NK-92 treated with Interleukin-12 subunit alpha and Interleukin-12 subunit beta, amount 100 ng/mL, for 24 hours (cell line): ENCODE measurements around the gene AKAP6.

Experiments
- DNase-seq: peaks from one replicate; lab custom pipeline; 2025; lab: John Stamatoyannopoulos, UW

Gene AKAP6

DNA sequence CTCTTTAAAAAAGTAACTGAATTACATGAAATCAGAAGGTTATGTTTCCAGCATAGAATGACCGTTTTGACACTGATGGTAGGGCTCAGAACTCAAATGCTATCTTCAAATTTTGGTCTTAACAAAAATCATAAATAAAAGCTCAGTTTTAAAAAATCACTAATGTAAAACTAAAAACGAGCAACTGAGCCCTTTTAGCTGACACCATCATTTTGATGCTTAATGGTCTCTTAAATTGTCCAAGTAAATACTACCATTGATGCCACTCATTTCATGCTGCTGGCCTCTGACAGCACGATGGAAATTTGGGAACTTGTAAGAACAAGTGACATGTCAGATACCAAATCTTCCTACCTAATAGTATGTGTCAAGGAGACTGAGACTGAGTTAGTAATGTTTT lies 205.0 kb downstream of the AKAP6 start:
- DNase-seq, result no peak

DNA sequence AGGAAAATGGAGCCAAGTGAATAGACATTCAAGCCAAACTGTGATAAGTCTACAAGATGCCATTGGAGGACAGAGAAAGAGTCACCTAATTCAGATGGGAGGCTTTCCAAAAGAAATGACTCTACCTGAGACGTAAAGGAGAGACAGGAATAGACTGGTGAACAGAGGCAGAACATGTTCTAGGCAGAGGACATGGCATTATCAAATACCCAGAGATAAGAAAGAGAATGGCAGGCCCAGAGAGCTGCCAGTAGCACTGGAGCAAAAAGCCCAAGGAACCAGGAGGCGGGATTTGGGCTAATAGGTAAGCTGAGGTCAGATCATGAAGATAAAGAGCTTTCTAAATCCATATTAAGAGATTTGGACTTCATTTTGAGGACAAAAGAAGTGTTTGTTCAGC lies 207.1 kb downstream of the AKAP6 start:
- DNase-seq, result no peak

DNA sequence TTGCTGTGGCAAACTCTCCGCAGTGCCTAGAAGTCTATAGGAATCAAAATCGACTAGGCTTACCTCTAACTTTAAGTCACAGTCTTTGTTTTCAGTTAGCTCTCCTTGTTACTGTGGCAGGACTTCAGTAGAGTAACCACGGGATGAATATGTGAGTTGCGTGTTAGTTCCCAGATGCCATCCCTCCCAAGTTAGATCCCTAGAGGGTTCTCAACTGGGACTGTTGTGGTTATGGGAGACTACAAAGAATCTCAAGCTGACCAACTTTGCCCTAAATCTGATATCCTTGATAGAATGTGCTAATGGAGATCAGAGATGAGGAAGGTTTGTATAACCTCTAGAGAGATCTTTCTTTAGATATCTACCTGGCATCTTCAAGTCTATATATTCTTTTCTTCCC lies 208.1 kb downstream of the AKAP6 start:
- no peak for DNase-seq

DNA sequence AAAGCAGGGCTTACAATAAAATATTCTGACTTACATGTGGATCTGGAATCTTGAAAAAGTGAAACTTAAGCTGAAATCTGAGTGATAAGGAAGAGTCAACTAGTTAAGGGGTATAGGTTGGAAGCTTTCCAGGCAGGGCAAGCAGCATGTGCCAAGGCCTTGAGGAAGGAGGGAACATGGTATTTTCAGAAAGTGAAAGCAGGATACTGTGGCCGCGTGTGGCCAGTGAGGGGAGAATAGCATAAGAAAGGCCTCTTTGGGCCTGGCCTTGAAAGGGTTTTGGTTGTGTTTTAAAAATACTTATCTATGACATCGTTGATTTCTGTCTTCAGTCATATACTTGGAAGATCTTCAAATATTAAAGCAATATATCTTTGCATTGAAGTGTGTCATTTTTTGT lies 213.4 kb downstream of the AKAP6 start:
- DNase-seq, result no peak

DNA sequence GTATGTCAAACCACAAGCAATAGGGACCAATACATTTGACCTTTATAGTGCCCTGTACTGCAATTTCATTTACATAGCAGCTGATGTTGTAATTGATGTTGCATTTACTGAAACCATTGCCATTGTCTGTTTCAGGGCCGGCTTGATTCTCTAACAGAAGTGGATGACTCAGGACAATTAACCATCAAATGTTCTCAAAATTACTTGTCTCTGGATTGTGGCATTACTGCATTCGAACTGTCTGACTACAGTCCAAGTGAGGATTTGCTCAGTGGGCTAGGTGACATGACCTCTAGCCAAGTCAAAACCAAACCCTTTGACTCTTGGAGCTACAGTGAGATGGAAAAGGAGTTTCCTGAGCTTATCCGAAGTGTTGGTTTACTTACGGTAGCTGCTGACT lies 216.0 kb downstream of the AKAP6 start:
- DNase-seq, result no peak

DNA sequence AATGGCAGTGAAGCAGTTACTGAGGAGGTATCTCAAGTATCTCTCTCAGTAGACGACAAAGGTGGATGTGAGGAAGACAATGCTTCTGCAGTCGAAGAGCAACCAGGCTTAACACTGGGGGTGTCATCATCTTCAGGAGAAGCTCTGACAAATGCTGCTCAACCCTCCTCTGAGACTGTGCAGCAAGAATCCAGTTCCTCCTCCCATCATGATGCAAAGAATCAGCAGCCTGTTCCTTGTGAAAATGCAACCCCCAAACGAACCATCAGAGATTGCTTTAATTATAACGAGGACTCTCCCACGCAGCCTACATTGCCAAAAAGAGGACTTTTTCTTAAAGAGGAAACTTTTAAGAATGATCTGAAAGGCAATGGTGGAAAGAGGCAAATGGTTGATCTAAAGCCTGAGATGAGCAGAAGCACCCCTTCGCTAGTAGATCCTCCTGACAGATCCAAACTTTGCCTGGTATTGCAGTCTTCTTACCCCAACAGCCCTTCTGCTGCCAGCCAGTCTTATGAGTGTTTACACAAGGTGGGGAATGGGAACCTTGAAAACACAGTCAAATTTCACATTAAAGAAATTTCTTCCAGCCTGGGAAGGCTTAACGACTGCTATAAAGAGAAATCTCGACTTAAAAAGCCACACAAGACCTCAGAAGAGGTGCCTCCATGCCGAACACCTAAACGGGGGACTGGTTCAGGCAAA lies 216.6 kb downstream of the AKAP6 start:
- no peak for DNase-seq

DNA sequence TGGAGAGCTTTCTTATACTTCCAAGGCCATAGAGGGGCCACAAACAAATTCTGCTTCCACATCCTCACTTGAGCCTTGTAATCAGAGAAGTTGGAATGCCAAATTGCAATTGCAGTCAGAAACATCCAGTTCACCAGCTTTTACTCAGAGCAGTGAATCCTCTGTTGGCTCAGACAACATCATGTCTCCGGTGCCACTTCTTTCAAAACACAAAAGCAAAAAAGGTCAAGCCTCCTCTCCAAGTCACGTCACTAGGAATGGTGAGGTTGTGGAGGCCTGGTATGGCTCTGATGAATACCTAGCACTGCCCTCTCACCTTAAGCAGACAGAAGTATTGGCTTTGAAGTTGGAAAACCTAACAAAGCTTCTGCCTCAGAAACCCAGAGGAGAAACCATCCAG lies 217.1 kb downstream of the AKAP6 start:
- no peak for DNase-seq

DNA sequence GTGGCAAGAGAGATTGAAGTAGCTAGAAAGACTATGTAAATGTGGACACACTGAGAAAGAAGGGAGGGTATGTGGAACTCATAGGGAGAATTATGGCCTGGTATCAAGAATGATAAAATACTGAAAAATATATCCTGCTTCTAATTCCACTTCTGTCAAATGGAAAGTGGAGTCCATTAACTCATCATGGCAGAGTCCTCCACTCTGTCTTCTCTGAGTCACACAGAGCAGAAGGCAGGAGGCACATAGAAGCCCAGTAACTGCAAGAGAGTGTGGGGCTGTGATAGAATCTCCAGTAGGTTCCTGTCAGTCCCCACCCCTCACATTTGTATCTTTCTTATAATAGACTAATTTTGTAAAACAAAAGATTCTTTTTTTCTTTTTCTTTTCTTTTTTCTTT lies 223.7 kb downstream of the AKAP6 start:
- no peak for DNase-seq

DNA sequence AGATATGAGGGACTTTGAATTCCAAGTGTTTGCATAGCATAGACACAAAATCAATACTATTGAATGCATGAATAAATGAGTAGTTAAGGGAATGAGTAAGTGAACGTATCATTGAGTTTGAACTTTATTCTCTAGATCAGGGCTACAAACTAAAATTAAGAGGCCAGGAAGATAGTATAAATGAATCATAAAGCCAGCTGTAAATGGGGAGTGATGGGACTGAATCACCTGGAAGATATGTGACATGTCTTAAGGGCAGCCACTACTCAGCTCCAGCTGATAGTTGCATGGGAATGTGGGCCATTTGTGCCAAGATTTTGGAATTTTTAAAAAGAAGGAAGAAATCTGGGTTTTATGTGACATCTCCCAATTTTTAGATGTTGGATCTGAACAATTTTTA lies 229.9 kb downstream of the AKAP6 start:
- no peak for DNase-seq

DNA sequence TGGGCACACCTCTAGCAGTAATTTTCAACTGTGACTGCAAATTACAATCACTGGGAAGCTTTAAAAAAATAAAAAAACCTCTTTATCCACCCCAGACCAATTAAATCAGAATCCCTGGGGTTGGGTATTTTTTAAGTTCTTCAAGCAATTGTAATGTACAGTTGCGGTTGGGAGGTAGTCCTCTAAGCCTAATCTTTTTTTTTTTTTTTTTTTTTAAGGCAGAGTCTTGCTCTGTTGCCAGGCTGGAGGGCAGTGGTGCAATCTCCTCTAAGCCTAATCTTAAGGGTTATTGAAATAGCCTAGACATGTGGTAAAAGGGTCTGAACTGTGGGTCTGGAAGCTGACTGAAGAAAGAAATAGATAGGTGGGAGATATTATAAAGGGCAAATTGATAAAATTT lies 230.5 kb downstream of the AKAP6 start:
- DNase-seq, result no peak

DNA sequence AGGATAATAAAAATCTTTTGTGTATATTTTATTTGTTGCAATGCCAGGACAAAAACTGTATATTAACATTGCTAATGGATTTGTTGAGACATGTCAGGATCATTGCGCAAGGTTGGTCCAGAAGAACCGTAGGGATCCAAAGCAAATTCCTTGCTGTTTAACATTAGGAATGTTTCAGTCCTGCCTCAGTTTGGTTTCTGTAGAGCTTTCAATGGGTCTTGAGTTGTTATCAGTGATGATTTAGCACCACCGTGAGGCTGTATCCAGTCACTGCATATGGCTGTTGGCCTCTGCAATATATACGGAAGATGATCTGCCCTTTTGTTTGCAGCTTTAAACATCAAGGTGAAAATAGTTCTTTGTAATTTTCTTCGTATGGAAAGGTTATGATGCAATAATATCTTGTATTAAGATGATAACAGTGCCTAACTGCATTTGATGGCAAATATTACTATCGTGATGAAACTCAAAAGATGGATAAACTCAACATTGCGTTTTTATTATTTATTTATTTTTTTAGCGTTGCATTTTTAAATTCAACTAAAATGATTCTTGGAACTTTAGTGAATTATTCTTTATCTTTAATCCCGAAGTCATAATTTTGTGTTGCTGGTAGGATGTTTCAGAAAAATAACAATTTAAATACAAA lies 231.2 kb downstream of the AKAP6 start:
- no peak for DNase-seq

DNA sequence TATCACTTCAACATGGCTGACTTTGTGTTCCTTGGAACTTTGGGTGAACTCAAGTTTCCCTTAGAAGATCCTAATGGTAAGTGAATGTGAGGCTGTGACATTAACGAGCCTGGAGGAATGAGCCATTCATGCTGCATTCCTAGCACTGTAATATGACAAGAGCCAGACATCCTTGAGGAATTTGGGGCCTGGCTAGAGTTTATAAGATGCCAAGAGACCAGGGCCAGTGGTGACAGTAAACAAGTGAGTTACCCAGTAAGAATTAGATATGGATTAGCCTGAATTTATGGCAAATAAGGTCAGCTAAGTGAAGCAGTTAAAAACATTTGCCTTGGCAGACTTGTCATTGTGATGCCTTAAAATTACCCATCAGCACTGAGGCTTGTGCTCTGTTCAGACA lies 232.4 kb downstream of the AKAP6 start:
- DNase-seq, result no peak

DNA sequence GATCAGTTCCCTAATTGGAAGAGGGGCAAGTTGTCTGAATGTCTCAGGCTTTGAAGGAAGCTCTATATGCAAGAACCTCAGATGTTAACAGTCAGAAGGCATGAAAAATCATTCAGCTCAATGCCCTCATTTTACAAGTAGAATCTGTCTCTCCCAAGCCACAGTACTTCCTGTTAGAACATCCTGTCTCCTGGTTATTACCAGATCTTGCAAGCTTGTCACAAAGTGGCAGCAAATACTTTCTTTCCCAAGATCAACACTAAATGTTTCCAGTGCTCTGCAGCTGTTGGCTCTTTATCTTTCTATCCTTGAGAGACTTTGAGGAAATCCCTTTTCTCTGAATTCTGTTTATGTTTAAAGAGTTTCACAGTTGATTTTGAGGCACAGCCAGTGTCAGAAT lies 235.5 kb downstream of the AKAP6 start:
- DNase-seq, result no peak

DNA sequence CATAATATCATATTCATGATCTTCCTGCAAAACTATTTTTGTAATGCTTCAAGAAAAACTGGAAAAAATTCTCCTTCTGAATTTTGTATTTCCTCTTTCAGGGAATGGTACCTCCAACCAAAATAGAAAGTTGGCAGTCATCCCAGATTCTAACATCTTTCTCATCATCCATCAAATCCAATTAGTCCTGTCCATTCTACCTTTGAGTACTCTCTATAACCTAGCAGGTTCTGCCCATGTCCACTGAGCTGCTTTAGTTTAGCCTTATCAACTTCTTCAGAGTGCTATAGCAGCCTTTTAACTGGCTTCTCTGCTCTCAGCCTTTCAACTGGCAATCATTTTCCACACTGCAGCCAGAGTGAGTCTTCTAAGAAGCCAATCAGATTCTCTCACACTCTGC lies 236.2 kb downstream of the AKAP6 start:
- DNase-seq, result no peak

DNA sequence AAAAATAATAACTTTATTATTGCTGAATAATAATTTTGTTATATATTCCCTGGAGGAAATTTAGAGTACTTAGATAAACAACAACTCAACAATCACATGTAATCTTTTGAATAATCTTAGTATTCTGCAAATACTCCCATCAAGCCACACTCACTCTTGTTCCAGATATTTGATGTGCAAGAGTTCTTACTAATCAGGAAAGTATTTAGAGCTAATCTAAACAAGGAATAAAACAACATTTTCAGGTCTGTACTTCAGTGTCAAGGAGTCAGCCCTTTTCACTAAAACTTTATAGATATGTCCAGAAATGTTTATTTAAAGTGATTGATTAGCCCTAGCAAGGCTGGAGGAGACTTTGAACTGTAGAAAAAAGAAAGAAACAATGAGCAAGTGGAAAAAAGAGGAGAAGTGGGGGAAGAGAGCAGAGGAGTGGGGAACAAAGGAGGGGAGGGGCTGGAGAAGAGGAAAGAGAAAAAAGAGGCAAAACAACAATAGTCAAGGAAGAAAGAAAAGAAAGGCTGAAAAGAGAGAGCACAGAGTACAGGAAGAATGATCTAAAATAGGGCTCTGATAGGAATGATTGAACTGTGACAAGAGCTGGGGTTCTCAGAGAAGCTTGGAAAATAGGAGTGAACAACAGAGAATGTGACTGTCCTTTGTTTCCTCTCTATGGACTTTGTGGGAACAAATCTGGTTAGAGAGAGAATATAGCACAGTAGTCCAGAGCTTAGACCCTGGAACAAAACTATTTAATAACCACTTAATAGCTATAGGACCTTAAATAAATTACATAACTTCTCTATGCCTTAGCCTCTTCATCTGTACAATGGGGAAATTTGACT lies 238.7 kb downstream of the AKAP6 start:
- DNase-seq, result no peak

DNA sequence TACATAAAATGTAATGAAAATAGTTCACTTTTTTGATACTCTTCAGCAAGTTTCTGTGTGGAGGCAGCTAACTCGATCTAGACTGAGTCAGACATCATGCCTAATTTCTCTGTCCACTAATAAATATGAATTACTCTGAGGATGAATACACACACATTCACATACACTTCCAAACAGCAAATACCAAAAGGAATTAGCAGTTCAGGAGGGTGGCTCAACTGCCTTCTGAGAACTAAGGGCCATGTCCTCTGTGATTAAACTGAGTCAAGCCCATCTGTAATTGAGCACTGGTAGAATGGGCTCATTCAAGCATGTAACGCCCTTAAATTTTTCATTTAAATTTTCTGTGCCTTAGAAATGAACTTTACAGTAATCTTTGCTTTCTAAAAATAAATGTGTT lies 242.5 kb downstream of the AKAP6 start:
- DNase-seq, result no peak

DNA sequence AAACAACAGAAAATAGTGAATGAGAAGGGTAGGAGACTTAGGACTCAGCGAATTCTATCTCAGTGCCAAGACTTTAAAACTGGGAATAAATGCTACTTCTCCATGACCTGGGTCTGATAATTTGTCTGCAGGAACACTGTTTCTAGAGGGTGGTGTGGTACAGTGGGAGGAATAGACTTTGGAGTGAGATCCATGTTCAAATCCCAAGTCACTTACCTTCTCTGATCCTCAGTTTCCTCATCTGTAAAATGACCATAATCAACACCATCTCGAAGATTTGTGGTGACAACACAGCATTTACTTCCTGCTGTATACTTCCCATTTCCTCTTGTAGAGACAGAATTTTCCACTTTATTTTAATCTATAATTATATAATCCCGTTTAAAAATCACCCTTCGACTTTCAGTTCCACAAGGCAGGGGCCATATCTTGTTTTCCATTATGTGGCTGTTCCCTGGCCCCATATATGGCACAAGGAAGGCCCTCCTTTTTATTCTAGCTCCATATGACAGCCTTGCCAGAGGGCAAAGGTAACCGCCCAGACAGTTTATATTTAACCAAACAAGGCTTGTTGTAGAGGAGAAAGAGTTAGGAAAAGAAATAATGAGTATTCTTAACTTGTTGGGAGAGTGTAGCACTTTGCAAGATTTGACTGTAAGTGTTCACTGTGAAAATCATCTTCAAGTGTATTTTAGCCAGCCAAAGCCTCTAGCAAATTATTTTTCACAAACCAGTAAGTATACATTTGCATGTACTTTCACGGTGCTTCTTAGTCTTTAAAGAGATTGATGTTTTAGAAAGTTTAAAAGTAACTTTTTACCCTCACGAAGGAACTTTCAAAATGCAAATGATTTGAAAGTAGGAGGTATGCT lies 243.1 kb downstream of the AKAP6 start:
- DNase-seq, result no peak

DNA sequence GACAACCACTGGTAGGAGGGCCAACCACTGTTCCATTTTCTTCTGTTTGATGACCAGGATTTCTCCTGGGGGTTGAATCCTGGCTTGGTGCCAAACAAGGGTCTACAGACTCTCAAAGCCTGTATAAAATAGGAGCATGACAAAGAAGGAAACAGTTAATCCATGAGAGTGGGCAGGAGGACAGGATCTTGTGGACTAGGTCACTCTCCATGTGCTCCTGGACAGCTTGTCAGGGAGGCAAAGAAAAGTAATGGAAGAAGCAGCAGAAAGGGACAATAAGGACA lies 243.7 kb downstream of the AKAP6 start:
- DNase-seq, result no peak

DNA sequence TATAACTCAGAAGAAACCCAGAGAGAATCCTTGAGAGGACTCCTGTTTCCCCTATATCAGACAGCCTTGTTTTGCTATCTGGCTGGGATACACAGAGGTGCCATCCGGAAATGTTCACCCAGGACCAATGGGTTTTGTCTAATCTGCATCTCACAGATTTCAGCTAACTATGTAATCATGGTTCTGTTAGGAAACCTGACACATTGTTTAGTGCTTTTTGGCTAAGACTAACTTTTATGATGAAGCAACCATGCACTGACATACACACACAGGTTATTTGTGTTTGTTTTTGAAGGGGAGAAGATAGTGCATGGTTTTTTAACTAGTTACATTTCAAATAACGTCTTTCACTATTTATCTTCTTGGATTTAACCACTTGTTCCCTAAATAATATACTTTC lies 245.2 kb downstream of the AKAP6 start:
- DNase-seq, result no peak

DNA sequence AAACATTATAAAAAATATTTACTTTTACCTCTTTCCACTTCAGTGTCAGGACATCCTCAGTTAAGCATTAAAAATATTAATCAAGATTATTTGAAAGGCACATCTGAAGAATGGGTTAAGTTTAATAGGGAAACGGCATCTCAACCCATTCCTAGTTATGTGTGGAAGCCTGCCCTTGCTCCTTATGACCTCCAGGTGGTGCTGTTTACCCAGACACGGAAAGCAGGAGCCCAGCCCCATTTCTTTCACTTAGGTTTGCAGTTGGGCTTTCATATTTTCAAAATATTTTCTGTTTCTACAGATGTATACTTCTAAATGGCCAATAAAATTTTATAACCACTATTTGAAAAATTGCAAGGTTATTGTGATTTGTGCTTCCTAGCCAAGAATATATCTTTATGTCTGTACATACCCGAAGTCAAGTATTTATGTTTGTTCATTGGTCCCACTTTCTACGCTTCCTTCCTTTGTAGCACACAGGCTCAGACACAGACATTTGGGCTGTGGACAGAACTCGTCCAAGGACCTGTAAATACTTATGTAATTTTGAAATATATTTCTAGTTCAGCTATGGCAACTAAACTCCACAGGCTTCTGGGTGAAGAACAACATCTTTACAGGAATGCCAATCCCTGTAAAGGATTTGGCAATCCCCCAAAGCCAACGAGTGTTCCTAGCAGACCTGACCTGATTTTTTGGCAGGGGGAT lies 247.1 kb downstream of the AKAP6 start:
- no peak for DNase-seq

DNA sequence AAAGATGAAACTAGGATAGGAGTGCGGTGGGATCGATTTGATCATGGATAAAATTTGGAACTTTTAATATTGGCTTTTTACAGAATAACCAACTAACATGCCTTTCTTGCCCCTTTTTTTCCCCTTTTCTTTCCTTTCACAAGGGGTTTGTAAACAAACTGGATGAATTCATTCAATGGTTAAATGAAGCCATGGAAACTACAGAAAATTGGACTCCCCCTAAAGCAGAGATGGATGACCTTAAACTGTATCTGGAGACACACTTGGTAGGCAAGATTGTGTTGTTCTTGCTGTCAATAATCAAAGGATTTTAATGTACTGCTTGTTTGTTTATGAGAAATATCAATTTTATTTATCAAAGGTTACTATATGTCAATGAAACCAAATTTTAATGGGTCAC lies 247.9 kb downstream of the AKAP6 start:
- DNase-seq, result no peak

DNA sequence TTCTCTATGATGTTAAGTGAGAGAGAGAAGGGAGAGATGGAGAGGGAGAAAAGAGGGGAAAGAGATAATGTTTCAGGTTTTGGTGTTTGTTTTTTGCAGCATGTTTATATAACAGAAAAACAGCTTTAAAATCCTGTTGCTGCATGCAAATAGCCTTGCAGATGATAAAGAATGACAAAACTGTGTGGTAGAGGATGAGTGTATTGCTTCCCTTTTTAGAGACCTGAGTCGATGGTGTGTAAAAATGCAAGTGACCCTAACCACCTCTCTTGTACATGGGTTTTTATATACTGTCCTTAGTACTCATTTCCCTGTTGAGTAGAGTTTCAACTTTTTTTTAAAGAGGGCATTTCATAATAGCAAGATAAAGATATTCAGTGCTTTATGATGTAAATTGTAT lies 249.1 kb downstream of the AKAP6 start:
- DNase-seq, result no peak
